ENCODE measurements around the gene CCDC33.

Gene CCDC33

DNA sequence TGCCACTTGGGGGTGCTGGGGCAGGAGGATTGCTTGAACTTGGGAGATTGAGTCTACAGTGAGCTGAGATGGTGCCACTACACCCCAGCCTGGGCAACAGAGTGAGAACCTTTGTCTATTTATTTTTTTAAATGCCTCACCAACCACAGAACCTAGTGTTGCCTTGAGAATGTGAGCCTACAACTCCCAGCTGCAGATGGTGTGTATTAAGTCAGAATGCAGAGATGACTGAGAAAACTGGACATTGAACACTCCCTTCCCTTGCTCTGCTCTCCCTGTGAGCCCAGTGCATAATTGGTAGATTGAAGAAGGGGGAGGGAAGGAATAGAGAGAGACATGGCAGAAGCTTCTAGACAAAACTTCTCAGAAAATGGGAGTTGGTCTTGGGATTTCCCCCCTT, 53.5 kb downstream of the CCDC33 start:
- ATAC-seq (no peak), DNase-seq (no peak)

DNA sequence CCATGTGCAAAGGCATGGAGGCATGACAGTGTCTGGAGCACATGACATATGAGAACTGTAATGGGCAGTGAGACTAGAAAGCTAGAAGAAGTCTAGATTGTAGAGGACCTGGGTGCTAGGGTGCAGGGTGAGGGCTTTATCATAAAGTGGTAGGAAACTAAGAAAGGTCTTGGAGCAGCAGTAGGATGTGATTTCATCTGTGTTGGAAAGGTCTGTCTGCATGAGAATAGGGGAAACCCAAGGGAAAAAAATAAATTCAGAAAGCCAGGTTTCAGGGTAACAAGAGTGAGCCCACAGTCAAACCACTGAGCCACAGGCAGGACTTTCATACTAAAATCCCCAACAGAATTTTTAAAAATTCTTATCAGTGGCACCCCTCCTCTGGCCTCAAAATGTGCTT, 54.5 kb downstream of the CCDC33 start:
- peak; percentile 34 for ATAC-seq

GRCh38 chr15:74291101-74292071, 55.3 kb downstream of the CCDC33 start:
- peak; percentile 87 for ATAC-seq
- DNase-seq, result peak; percentile 88

More for the DNA sequence above, 54.5 kb downstream of the CCDC33 start:
- DNase-seq, result no peak

DNA sequence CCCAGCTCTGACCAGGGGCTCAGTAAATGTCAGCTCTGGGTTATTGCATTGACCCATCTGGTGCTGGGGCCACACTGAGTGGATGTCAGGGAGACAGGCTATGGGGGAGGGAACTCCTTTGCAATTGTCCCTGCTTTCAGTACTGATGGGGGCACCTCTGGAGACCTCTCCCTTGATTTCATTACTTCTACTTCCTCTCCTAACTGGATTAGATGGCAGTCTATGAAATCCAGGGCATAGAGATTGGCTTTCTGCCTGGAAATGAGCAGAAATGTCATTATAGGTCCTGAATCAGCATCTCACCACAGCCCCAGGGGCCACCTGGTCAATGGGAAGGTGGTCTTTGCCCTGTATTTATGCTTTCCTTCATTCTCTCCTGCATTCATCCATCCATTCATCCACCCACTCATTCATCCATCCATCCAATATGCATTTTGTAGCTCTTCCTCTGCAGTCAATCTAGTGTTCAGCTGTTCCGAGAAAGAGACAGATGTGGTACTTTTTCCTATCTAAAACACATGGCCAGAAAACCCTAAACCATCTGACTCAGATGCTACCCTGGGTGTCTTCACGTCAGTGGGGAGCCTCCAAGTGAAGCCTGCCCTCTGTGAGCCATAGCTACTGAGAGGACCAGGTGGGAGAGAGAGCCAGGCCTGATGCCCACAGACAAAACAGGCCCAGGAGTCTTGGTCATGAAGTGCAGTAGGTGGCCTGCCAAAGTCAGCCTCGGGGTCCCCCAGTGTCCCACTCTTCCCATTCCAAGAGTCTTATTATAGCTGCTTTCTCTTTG, 57.1 kb downstream of the CCDC33 start:
- ATAC-seq, result no peak
- DNase-seq, result no peak

DNA sequence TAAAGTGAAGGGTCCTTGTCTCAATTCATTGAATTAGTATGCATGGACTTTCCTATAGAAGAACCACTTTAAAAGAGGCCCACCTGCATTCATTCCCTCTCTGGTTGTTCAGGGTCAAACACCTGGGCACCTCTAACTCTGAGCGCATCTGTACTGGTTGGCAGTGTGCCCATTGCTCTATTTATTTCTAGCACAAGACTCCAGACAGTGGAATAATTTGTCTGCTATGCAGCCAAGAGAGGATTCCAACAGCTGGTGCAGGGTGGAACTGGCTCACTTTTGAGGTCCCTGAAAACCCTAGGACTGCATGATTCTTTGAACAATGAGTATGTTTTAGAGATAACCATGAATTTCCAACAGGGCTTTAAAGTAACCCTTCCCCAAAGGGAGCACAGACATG, 57.9 kb downstream of the CCDC33 start:
- ATAC-seq, result no peak
- no peak for DNase-seq

- no peak for ATAC-seq
- DNase-seq, result no peak
Observed at GRCh38 chr15:74295800-74296199, 59.7 kb downstream of the CCDC33 start.

- ATAC-seq, result no peak
- DNase-seq, result no peak
Observed at GRCh38 chr15:74297887-74298286, 61.8 kb downstream of the CCDC33 start.

DNA sequence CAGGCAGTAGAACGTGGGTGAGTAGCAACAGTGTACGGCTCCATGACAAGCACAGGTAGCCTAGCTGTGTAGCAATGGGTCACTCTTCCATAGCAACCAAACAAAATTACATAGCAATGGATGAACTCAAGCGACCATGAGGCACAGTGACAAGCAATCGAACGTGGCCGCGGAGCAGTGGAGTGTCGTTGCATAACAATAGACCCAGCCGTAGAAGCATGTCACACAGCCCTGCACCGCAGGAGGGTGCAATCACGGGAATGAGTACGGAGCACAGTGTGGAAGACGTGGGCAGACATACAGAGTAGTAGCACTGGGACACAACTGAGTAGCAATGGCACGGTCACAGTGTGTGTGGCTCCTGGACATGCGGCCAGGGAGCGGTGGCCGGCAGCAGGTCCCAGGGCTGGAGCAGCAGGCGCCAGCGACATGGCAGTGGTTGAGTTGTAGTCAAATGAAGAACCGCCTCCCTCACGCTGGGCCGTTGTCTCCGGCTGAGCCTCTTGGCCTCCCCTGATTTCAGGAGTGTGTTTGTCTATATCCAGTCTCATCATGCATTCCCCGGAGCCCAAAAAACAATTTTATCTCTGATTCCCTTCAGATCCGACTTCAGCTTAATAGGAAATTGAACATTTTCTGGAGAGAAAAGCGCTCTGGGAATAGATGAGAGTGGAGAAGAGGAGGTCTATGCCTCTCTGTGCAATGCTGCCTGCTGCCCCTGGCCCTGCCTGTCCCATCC, 64.1 kb downstream of the CCDC33 start:
- ATAC-seq (no peak), DNase-seq (no peak)

DNA sequence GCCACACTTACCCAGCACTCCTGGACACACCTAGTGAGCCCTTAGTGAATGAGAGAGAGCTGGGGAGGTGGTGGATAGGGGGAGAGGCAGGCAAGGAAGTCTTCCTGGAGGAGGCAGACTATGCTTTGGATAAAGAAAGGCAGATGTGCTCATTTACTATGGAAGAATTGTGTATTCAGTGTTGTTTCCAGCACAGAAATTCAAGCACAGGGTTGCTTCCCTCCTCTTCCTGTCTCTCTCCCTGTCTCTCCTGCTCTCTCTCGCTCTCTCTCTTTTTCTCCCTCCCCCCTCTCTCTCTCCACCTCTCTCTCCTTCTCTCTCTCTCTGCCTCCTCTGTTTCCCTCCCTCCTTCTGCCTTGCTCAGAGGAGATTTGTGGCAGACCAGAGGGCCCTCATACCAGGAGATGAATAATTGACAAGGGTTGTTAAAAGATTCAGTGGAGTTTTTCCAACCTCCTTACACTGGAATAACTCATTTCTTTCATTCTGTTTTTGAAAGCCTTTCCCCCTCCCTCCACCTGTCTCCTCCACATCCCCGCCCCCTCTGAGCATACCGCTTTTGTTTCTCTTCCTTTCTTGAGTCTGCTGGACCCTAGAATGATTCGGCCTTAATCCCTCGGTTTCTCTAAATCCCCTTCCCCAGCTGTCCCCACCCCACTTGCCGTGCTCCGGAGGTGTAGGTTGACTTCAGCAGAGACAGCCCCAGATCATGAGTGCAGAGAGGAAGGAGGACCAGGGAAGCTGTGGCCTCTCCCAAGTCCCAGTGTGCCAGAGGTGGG, 65.6 kb downstream of the CCDC33 start:
- DNase-seq (no peak), ATAC-seq (no peak)

GRCh38 chr15:74302821-74303359, 66.8 kb downstream of the CCDC33 start:
- DNase-seq (peak; percentile 64), ATAC-seq (no peak)

- no peak for ATAC-seq
- DNase-seq, result no peak
Observed at GRCh38 chr15:74303741-74304309, 67.7 kb downstream of the CCDC33 start.

GRCh38 chr15:74304431-74304830, 68.3 kb downstream of the CCDC33 start:
- ATAC-seq (no peak), DNase-seq (no peak)

- DNase-seq (no peak), ATAC-seq (no peak)
Observed at GRCh38 chr15:74305687-74306086, 69.6 kb downstream of the CCDC33 start.

GRCh38 chr15:74306781-74307217, 70.7 kb downstream of the CCDC33 start:
- no peak for DNase-seq
- ATAC-seq, result no peak

GRCh38 chr15:74307827-74308811, 72.0 kb downstream of the CCDC33 start:
- DNase-seq (peak; percentile 49), ATAC-seq (peak; percentile 62)

DNA sequence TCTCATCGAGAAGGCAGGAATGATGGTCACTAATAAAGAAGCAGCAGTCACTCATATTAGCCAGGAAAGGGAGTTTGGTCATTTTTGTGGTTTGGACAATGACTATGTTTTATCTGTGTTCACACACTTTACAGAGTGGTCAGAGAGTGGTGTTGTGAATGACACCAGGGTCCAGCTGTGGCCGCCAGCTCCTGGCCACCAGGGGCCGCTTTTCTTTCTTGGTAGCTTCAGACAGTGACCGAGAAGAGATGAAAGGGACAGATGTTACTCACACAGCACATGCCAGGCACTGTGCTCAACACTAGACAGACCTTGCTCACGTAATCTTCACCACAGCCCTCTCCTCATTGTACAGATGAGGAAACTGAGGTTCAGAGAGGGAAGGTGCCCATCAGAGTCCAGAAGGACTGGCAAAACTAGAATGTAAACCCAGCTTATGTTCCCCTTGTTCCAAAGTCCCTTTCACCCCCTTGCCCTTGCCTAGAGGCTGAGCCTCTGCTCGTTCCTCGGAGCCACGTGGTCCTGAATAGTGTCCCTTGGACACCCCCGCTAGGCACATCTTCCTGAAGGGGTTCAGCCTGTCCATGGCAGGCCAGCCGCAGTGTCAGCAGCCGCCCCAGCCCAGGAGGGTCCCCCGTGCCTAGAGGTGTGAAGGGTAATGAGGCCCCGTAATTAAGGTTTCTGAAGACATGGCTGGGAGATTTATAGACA, 75.8 kb downstream of the CCDC33 start:
- DNase-seq (no peak), ATAC-seq (no peak)

DNA sequence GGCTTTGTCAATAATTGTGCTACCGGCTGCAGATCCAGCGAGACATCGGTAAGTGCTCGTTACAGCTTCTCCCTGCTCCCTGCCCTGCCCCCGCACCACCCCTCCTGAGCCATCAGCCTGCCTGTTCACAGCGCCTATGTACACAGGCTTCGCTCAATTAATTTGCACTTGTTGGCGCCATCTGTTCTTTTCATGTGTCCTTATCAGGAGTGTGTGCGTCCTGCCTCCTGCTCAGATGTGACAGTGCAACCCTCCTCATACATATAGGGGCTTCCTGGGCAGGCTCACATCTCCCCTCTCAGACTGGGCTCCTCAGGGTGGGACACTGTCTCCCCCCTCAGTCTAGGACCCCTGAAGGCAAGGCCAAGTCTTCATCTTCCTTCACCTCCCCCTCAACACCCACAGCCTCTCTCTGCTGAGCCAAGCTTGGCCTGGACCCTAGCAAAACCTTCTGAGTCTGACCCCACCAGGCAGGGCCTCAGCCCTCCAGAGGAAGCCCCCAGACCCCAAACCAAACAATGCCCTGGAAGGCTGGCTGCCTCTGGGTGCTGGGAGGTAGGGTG, 76.4 kb downstream of the CCDC33 start:
- ATAC-seq (no peak), DNase-seq (no peak)

DNA sequence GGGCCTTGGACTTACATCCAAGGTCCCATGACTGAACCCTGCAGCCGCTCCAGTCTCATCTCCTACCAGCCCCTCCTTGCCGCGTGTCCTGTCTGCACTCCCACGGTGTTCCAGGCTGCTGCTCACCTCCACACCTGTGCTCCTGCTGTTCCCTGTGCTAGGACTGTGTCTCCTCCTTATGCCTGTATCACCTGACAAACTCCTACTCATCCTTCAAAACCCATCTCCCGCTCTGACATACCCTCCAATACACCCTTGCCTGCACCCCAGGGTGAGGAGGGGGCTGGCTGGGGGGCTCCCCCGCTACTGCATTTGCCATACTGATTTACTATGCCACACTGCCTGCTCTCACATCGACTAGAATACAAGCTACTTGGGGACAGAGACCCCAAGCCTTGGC, 77.8 kb downstream of the CCDC33 start:
- ATAC-seq, result no peak
- no peak for DNase-seq
